ENCODE data around the gene JAK1.

DNA sequence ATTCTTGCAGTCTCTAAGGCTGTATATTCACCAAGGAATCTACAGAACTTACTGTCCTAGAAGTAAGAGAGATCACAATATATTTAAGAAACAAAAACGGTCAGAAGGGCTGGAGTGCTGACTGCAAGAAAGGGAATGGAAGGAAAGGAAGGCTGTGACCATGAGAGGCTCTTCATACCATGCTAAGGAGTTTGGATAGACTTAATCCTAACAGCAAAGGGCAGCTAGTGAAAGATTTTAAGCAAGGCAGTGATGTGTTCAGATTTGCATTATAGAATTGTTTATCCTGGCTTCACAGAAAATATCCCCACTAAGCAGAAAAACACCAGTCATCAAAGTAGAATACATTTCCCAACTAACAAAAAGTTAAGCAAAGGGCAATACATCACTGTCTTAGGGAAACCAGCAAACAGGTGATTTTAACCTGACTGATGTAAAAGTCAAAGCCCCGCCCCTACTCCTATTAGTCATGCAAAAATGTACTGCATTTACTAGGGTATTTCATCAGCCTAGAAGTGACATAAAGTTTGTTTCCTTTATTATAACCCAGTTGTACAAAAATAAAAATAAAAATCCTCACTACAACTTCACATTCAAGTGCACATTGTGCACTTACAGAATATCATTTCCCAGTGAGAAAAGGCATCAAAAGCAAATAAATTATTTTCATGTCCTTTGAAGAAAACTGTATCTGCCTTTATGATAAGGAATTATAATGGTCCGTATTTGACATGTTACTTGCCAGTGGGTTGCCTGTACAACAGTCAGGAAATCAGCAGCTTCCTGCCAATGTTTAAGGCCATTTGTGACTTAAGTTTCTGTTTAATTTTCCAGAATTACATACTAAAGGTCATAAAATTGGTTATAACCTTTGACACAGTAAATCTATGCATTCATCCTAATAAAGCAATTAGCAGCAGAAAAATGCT is 17.2 kb downstream of the JAK1 start:
- TF ChIP-seq, protein P1, sequence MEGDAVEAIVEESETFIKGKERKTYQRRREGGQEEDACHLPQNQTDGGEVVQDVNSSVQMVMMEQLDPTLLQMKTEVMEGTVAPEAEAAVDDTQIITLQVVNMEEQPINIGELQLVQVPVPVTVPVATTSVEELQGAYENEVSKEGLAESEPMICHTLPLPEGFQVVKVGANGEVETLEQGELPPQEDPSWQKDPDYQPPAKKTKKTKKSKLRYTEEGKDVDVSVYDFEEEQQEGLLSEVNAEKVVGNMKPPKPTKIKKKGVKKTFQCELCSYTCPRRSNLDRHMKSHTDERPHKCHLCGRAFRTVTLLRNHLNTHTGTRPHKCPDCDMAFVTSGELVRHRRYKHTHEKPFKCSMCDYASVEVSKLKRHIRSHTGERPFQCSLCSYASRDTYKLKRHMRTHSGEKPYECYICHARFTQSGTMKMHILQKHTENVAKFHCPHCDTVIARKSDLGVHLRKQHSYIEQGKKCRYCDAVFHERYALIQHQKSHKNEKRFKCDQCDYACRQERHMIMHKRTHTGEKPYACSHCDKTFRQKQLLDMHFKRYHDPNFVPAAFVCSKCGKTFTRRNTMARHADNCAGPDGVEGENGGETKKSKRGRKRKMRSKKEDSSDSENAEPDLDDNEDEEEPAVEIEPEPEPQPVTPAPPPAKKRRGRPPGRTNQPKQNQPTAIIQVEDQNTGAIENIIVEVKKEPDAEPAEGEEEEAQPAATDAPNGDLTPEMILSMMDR (IDR thresholded peaks at IDR 0.05) = no peak
- TF ChIP-seq POLR2A (IDR thresholded peaks at IDR 0.05; ENCODE audit: low read depth) = no peak

Measured in esophagus muscularis mucosa (tissue), 3 donors.